ENCODE measurements around the gene RAP1A.

RAP1A gene

DNA sequence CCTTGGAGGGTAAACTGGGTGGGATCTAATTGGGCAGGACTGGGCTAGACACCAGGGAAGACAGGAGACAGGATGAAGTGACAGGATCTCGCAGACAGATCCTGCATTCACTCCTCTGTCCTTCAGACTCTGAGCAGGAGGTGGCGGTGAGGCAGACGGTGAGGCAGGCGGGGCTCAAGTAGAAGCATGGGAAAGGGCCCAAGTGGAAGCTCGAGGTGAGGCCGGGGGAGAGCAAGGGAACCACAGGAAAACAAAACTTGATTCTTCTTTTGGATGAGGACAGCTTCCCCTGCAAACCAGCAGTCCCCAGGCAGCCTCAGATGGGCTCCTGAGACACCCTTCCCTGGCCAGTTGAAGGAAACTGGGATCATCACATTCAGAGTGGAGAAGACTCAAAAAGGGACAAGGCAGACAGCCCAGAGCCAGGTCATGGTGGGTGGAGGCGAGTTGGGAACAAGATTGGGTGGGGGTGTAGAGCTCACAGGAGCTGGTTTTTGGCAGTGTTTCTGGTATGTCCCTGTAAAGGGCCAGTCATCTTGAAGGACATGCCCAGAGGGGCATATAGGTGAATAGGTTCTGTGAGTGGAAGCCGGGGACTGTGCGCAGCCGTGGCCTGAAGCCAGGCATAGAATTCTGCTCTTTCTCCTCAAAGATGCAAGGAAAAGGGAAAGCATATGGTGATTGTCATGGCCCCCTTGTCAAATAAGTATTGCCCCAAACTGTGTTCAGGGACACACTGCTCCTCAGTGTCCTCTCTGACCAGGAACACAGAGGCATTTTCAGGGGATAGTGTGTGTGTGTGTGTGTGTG, 101.6 kb downstream of the RAP1A start:
- DNase-seq: no peak

DNA sequence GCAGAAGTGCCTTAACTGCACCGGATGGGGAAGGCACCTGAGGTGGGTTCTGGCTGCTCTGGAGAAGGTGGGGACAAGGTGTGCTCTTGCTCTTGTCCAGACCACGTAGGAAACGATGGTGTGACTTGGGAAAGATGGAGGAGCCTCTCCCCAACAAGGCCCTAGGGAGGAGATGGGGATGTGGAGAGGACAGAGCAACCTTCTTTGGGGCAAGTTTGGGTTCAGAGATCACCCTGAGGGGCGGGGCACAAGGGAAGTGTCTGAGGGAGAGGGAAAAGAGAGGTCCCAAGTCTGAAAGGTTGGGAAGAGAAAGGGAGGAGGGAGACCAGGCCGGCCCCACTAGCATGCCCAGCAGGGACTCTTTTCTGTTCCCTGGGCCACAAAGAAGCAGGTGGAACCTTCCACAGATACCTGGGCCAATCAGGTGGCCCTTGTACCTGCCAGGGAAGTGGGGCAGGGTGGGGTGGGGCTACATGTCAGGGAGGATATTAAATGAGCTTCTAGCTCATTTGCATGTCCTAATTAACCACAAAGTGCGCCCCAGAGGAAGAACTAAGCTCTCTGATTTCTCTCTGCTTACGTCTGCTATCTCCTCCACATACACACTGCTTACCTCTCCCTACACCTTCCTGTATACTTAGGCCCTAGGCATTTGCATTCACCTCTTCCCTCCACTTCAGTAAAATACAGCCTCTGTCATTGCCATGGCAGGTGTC, 103.7 kb downstream of the RAP1A start:
- peak; percentile 34 for DNase-seq

DNA sequence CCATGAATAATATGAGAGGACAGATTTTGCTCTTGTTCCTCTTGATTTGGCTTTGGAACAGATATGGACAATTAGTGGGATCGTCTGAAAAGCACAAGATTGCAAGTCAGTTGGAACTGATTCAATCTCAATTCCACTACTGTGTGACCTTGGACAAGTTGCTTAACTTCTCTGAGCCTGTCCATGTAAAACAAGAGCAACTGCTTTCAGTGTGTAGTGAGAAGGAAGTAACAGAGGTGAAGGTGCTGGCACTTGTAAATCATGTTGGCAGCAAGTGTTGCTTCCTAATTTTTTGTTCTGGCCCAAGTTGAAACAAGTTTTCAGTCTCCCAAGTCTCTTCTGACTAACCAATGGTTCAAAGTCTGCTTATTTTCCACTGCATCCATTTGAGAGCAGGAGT, 104.3 kb downstream of the RAP1A start:
- no peak for DNase-seq

DNA sequence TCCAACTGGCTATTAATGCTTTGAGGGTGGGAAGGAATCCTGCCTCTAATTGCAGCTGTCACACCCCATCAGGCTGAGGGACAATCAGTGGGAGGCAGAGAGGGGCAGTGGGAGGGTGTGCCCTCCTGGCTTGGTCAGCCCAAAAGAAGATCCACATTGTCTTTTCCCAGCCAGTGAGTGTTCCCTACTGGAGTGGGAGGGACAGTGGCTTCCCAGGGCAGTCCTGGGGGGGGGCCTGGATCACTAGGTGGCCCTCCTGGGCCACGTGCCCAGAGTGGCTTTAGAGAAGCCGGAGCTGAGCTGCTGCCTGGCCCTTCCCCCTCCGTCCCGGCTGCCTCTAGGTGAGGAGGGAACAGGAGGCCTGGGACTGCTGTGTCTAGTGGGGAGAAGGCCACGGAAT, 105.6 kb downstream of the RAP1A start:
- no peak for DNase-seq

DNA sequence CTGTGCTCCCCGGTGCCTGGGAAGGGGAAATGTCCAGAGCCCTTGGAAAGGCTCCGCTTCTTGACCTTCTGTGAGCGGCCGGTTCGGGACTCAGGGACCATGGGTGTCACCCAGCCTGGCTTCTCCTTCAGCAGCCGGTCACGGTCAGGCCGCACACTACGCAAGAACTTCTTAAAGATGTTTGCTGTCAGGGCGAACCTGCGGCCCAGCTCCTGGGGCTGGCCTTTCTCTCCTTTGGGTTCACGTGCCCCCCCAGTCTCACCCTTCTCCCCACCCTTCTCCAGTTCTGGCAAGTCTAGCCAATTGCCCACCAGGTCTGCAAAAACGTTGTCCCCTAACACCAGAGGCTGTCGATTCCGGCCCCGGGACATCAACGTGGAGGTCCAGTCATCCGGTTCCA, 107.5 kb downstream of the RAP1A start:
- DNase-seq: no peak

DNA sequence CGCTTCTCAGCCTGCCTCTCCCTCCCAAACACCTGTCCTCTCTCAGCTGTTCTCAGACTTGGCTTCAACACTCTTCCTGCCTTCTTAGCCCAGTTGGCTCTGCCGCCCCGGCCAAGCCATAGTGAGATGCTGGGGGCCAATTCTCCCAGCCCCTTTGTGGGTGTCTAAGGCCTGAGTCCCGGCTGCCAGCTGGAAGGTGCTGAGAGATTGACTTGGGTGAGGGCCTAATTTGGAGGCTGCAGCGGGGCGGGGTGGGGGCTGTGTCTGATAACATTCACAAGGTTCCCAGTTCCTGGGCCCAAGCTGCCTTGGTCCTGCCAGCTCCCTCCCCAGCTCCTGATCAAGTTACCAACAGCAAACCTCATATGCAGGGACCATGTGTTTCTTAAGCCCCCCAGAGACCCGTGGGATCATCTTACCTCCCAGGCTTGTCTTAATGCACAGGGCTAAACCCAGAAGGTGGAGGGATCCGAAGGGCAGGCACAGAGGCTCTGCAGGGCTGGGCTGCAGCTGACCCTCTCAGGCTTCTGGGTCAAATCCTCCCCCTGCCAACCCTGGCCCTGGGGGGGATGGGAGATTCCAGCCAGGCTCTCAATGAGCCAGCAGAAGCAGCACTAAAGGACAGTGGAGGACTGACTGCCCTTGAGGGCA, 109.8 kb downstream of the RAP1A start:
- DNase-seq: no peak

DNA sequence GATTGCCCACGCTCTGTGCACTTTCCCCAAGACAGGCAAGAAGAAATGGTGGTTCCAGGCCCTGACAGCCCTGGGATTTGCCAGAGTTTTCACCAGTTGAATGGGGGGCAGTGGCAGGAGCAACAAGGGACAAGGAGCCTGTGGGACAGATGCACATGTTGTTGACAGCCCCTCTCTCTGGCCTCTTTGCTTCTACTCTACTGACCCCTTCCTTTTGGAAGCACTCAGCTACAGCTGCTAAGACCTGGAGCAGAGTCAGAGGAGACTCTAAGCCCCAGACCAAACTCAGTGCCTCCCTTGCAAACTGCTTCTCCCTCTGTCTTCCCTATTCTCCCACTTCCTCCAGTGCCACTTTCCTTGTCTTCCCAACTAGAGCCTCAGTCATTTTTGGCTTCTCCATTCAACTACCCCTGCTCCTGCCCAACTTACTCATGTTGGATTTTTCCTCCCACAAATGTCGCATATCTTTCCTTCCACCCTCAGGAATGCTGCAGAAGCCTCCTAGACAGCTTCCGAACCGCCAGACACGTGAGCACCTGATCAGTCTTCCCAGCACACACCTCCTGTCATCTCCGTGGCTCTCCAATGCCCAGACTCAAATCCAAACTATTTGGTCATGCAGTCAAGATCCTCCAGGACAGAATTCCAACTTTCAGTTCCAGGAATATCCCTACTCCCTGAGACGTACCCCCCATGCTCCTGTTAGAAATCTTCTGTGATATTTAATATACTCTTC, 110.5 kb downstream of the RAP1A start:
- no peak for DNase-seq

DNA sequence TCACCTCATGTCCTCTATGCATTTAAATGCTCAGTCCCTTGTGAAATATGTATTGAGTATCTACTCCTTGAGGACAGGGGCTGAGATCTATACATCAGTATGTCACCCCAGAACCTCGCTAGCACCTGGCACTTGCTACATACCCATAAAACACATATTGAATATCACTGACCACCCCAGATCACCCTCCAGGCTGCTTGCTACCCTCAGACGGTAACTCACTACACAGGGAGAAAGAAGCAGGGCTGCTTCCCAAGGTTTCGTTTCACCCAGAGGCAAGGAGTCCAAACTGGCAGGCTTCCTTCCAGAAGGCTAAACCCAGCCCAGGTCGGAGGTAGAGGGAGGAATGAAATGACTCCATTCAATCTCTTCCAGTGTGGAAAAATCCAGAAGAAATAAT, 111.1 kb downstream of the RAP1A start:
- DNase-seq: no peak

DNA sequence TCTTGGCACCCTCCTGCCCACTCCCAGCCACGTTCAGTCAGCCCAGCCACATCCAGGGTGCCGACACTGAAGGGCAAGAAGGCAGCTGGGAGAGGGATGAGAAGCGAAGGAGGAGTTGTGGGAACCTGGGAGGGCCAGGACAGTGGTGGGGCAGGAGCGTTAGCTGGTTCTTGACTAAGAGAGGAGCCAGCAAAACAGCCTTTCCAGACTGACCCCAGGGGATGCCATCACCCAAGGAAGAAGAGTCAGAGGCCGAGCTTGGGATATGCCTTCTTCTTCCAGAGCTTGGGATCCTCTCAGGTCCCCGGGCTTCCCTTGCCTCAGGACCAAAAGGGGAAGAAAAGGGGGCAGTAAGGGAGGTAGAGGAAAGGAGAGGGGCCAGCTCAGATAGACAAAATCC, 112.4 kb downstream of the RAP1A start:
- no peak for DNase-seq

DNA sequence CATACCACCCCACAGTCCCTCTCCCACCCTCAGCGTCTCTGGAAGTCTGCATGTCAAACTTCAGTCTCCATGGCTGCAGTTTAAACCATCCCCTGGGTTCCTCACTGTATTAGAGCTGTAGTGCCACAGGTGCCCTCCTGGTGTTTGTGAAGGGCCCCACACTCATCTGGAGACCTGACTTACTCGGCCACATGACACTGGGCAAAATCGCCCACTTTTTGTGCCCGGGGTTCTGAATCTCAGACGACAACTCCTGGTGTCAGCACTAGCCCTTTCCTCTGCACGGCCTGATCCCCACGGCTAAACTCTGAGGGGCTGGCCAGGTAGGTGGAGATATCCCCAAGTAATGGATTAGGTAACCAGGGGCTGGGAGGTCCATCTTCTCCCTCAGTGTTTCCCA, 113.1 kb downstream of the RAP1A start:
- no peak for DNase-seq

DNA sequence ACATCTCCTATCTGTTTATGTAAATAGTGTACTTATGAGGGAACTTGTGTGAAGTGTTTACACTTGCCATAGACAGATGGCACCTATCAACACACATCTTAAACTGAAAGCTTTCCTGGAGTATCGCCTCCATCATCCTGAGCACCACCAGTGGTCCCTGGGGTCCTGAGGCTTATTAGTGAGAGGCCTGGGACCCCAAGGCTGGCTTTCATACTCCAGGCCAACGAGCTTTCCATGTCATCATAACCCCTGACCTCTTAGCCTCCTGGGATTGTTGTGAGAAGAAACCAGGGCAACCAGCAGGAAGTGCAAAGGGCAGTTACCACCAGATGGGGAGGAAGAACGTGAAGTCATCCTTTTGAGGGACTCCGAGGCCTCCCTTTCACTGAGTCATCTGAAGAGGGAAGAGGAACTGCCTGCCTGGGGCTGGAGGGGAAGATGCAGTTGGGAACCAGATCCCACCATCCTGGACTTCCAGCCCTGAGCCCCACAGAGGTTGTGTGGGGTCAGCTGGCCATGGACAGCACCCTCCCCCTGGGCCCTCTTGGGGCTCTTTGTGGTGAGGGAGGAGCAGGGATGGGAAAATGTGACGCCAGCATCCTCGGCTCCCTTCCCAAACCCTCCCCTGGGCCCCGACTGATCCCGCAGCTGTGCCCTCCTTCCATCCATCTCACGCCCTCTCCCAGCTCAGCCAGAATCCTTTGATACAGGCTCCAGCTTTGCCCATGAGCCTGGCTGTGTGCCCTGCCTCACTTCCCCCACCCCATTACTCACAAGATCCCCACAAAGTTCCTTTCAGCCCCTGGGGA, 113.8 kb downstream of the RAP1A start:
- no peak for DNase-seq

DNA sequence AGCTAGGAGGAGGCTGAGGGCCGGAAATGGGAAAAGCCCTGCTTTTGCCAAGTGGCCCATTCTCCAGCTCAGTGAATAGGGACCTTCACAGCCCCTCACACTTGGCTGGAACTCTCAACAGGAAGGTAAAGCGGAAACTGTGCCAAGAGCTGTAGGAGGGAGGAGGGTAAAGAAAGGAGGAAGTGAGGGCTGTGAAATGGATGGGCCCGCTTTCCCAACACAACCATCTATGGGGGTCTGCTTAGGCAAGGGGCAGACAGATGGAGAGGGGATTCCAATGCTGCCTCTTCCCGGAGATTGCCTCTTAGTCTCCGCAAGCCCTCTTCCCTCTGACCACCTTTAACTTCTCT, 114.4 kb downstream of the RAP1A start:
- DNase-seq: no peak

DNA sequence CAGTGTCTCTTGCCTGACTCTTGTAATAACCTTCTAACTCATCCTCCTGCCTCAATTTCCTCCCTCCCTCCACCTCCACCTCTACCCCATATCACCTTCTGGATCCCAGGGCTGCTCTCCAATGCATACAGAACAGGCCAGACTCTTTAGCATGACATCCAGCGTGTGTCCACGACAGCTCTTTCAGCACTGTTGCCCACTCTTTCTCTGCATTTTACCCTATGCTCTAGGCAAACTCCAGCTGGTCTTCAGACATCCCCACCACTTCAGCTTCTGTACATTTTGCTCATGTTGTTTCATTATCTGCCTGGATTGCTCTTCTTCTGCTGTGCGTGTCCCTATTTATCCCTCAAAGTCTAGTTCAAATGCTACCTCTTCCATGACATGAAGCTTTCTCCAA, 114.8 kb downstream of the RAP1A start:
- no peak for DNase-seq

DNA sequence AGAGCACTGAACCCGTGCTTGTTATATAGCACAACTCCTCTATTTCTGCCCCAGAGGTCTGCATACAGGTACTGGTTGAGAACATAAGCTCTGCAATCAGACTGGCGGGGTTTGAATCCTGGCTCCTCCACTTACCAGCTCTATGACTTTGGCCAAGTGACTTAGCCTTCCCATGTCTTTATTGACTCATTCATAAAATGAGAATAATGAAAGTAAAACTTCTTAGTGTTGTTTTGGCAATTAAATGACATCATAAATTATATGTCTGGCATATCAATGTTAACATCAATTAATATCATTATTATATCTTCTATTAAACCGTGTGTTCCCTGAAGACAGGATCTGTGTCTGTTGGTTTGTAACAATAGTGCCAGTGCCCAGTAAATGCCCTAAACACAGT, 115.3 kb downstream of the RAP1A start:
- DNase-seq: no peak

DNA sequence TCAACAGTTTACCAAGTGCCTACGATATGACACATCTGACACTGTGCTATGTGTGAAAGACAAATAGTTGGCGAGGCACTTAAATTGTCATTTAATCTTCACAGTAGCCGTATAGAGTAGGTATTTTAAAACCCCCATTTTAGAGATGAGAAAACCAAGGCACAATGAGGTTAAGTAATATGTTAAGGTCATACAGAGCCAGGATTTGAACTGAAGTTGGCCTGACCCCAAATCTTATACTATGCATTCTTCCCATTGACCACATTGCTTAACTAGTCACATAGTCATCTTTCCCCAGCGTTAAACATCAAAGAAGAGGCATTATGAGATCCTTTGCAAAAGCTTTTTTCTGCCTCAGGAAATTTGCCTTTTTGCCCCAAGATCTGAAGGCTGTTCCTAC, 115.7 kb downstream of the RAP1A start:
- DNase-seq: no peak

DNA sequence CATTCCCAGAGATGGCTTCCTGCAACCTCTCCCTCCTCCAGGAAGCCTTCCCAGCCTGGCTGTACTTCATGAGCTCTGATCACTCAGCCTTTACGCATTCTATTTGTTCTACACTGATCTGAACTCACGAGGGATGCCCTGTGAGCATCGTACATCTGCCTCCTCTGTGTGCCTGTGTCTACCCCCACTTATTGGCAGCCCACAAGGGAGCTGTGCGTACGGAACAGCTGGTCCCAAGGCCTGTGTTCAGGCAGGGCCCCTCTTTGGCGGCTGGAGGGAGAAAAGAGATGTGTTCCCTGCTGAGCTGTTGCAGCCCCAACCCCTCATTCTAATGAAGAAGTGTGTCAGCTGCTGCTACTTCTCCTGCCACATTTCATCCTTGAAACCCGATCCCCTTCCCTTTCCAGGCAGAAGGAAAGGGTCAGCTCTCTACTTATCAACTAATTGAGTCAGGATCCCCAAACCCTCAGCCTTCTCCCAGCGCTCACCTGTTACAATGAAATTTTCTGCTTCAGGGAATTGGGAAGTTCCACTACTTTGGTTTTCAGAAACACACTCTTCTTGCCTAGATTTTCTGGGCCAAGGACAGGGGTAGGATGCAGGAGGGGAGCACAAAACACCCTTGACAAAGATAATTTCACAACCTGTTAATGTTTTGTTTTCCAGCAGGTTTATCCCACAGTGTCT, 116.4 kb downstream of the RAP1A start:
- no peak for DNase-seq

DNA sequence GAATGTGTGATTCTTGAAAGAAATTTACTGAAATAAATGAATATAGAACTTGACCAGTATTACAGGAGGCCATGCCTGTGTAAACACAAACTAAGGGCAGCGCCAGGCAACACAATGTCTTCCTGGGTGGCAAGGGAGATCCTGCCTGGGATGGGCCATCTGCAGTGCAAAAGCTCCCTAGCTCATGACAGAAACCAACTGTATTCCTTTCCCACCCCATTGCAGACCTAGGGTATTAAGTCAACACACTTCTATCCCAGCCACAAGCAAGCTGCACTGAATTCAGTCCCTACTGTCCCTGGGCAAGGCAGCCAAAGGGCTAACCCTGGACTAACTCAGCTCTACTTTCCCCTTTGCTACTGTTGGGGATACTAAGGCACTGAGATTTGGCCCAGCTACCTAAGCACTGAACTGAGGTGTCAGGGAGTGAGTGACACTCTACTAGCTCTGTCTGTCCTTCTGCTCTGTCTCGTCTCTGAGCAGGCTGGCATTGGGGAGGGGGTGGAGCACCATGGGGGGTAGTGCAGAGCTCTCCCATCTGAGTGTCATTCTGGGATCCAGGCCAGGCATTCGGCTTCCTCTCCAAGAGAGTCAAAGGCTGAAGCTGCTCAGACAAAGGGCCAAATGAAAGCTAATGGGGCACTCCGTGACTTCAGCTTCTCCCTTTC, 117.1 kb downstream of the RAP1A start:
- no peak for DNase-seq

DNA sequence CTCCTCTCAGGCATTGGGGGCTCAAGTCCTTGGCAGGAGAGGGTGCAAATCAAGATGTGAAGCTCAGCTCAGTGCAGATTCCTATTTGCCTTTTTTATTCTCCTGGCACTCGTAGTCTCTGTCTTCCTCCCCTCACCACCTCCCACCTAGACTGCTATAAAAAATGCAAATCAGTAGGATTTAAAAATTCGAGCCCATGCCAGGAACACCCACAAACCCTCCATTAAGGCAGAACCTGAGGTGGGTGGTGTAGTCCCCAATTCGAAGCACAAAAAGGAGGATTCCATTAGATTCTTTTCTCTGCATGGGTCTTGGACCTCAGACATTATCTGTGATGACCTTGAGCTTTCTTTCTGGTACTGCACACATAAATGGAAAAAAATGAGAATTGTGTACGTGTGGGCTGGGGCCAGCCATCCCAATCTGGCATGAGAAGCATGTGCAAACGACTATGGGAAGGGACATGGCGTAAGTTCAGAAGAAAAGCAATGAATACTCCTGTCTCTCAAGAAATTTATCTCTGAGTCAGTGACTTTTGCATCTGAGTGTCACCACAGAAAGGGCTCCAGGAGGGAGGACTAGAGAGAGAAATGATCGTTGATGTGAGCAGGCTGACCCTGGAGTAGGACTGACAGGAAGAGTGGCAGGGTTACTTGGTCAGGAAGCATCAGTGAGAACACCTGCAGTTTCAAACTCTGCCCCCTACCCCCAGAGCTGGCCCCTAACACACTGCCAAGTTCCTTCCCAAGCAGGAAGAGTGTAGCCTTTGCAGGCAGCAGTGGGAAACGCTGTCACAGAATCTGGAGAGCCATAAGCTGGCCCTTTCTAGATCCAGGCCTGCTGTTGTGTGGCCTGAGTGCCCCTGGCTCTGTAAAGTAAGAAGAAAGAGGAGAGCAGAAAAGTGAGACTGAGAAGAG, 117.9 kb downstream of the RAP1A start:
- DNase-seq: no peak

DNA sequence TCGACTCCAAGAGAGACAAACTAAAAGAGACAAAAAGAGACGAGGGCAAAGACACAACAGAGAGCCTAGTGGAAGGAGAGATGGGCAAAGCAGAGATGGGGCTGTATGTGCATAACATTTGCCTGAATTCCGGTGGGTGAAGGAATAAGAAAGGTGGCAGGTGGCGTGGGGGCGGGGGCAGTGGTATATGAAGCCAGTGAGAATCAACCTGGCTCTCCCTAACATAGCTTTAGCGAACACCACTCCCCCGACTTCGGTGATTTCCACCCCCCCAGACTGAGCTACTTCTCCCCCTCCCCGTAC, 118.5 kb downstream of the RAP1A start:
- no peak for DNase-seq

DNA sequence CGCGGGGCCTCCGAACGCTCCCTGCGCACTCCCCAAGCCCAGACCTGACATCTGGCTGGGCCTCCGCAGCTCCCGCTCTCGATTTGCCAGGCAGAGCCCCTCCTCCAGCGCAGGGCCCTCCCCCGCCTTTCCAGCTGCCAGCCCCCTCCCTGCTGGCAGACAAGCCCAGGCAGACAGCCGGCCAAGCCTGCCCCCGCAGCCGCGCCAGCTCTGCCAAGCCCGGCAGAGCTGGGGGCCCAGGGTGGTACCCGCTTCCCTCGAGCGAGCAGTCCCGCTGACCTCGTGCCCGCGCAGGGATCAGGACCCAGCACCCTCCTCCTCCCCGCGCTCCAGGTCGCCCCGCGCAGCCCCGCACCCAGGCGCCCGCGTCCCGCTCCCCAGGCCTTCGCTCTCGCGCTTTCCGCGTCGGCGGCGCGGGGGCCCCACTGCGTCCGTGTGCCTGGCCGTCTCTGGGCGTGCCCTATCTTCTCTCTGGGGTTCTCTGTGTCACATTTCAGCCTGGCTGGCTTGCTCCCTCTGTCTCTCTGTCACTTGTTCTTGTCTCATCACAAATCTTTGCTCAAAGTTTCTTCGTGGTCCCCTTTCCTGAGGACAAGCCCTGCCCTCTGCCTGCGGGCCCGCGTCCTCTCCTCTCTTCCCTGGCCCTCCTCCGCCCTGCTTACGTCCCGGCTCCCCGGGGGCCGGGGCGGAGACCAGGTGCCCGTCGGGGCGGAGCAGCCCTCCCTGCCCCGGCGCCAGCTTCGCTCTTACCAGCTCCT, 119.0 kb downstream of the RAP1A start:
- DNase-seq: peak; percentile 47
